Measurements from ENCODE around the gene TSSK6.

The TSSK6 gene

DNA sequence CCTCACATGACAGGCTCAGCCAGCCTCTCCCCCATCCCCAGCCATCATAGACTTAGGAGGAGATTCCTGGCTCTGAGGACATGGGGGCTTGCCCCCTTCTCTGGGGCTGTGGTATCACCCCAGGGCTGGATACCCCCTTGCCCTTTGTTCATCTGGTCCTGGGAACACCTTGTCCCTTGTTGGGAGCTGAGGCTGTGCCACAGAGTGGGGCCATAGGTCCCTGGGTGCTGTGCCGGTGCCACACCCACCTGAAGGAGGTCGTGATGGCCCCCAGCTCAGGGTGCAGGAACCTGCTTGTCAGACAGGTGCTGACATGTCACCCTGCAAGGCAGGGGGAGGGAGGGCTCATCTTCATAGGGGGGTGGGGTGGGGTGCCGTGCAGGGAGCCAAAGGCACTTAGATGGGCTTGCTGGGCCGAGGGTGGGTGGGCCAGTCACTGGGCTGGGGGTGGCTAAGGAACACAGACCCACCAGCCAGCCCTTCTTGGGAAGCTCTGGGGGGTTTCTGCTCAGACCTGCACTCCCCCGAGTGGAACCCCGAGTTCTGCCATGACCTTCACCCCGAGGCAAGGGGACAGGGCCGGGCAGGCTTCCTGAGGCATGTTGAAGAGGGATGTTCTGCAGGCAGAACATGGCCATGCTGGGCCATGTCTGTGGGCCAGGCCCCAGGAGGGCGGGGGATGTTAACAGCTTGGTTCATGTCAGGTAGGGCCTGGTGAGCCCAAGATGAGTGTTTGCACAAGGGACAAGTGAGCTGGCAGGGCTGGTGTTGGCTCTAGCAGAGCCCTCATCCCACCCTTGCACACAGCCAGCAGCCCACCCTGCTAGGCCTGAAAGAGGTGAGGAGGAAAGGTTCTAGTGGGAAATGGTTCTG, 28.0 kb downstream of the TSSK6 start:
- Histone ChIP-seq H3K4me3 (ENCODE audit: insufficient read depth, low read length, poor library complexity, severe bottlenecking) (no peak overlapping the region), H3K9me3 (ENCODE audit: insufficient read depth, low read length) (no peaks in the 10 kb centered on the region), H2AFZ (ENCODE audit: low read depth, low read length, severe bottlenecking) (no peak overlapping the region), H3F3A (ENCODE audit: insufficient read depth) (peaks cover 17% of the 10 kb centered on the region), H4K20me1 (ENCODE audit: low read depth, low read length) (no peaks in the 10 kb centered on the region), H3K36me3 (ENCODE audit: low read length) (no peaks in the 10 kb centered on the region), H3K4me2 (ENCODE audit: low read depth, low read length, poor library complexity, severe bottlenecking) (no peak overlapping the region), H3K27ac (ENCODE audit: low read depth, low read length) (no peak overlapping the region), H3K79me2 (ENCODE audit: insufficient read depth, low read length) (peaks cover 56% of the 10 kb centered on the region), H3K9me2 (replicated peaks; ENCODE audit: insufficient read depth, low read length) (no peaks in the 10 kb centered on the region), H3K27me3 (ENCODE audit: low read length) (no peaks in the 10 kb centered on the region), H3K9ac (ENCODE audit: low read length) (no peak overlapping the region)
- TF ChIP-seq, protein P1, sequence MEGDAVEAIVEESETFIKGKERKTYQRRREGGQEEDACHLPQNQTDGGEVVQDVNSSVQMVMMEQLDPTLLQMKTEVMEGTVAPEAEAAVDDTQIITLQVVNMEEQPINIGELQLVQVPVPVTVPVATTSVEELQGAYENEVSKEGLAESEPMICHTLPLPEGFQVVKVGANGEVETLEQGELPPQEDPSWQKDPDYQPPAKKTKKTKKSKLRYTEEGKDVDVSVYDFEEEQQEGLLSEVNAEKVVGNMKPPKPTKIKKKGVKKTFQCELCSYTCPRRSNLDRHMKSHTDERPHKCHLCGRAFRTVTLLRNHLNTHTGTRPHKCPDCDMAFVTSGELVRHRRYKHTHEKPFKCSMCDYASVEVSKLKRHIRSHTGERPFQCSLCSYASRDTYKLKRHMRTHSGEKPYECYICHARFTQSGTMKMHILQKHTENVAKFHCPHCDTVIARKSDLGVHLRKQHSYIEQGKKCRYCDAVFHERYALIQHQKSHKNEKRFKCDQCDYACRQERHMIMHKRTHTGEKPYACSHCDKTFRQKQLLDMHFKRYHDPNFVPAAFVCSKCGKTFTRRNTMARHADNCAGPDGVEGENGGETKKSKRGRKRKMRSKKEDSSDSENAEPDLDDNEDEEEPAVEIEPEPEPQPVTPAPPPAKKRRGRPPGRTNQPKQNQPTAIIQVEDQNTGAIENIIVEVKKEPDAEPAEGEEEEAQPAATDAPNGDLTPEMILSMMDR (IDR thresholded peaks at IDR 0.05; ENCODE audit: insufficient read depth, low read length, poor library complexity, severe bottlenecking) = no peak
- no peak for TF ChIP-seq EZH2phosphoT487 (conservative IDR thresholded peaks at IDR 0.05; ENCODE audit: low read length)

DNA sequence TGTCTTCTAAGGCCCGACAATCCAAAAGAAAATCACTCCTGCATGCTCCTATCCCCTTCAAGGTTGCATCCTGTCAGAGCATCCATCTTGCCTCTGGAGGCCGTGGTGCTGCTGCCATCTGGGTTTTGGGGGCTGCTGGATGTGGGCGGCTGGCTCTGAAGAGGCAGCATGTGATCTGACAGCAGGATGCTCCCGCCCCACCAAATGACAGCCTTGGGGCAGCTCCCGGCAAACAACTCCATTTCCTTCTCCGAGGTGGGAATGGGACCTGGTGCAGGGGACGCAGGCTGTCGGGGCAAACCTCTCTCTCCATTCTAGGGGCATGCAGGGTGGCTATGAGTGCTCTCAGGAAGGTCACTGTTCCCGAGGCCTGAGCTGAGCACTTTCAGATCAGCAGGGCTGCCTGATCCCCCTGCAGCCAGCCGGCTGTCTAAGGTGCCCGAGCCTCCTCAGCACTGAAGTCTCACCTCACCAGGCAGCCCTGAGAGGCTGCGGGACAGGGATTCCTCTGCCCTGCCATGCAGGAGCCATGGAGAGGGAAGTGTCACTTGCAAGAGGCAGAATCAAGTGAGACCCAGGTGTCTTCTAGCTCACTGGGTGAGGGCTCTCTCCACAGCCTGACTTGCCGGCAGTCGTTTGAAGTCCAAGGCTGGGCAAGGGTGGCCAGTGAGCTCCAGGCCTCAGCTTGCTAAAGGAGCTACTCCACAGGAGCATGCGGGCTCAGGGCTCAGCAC, 28.8 kb downstream of the TSSK6 start:
- no peak overlapping the region for H3K4me2 ChIP-seq (ENCODE audit: low read depth, low read length, poor library complexity, severe bottlenecking)
- H3F3A ChIP-seq (ENCODE audit: insufficient read depth) = peaks cover 17% of the 10 kb centered on the region
- TF ChIP-seq, protein P1 (IDR thresholded peaks at IDR 0.05; ENCODE audit: insufficient read depth, low read length, poor library complexity, severe bottlenecking) = no peak
- TF ChIP-seq EZH2phosphoT487 (conservative IDR thresholded peaks at IDR 0.05; ENCODE audit: low read length) = no peak
- no peaks in the 10 kb centered on the region for H3K9me2 ChIP-seq (replicated peaks; ENCODE audit: insufficient read depth, low read length)
- H3K4me3 ChIP-seq (ENCODE audit: insufficient read depth, low read length, poor library complexity, severe bottlenecking) = no peak overlapping the region
- H3K27ac ChIP-seq (ENCODE audit: low read depth, low read length) = no peak overlapping the region
- no peaks in the 10 kb centered on the region for H3K36me3 ChIP-seq (ENCODE audit: low read length)
- H3K79me2 ChIP-seq (ENCODE audit: insufficient read depth, low read length) = peaks cover 56% of the 10 kb centered on the region
- H3K9ac ChIP-seq (ENCODE audit: low read length) = no peak overlapping the region
- H2AFZ ChIP-seq (ENCODE audit: low read depth, low read length, severe bottlenecking) = no peak overlapping the region
- no peaks in the 10 kb centered on the region; the same call in 1 of the 2 replicates for H4K20me1 ChIP-seq (ENCODE audit: low read depth, low read length)
- H3K27me3 ChIP-seq (ENCODE audit: low read length) = no peaks in the 10 kb centered on the region
- H3K9me3 ChIP-seq (ENCODE audit: insufficient read depth, low read length) = no peaks in the 10 kb centered on the region

DNA sequence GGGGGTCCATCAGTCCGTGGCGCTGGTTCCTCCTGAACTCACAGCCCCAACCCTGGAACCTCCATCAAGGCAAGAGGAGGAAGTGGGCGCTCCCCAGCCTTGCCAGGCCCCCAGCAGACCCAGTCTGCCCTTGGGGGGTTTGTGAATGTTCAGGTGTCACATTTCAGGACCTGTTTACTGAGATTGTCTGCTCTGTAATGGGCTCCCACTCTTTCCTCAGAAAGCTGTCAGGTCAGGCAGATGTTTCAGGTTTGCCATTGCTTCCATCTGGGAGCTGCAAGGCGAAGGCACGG, 29.4 kb downstream of the TSSK6 start:
- H3K9ac ChIP-seq (ENCODE audit: low read length) = no peak overlapping the region
- no peaks in the 10 kb centered on the region; the same call in 1 of the 2 replicates for H4K20me1 ChIP-seq (ENCODE audit: low read depth, low read length)
- H3K9me3 ChIP-seq (ENCODE audit: insufficient read depth, low read length) = no peaks in the 10 kb centered on the region
- no peak overlapping the region for H3K4me2 ChIP-seq (ENCODE audit: low read depth, low read length, poor library complexity, severe bottlenecking)
- no peaks in the 10 kb centered on the region for H3K9me2 ChIP-seq (replicated peaks; ENCODE audit: insufficient read depth, low read length)
- TF ChIP-seq, protein P1 (IDR thresholded peaks at IDR 0.05; ENCODE audit: insufficient read depth, low read length, poor library complexity, severe bottlenecking) = no peak
- TF ChIP-seq EZH2phosphoT487 (conservative IDR thresholded peaks at IDR 0.05; ENCODE audit: low read length) = no peak
- H2AFZ ChIP-seq (ENCODE audit: low read depth, low read length, severe bottlenecking) = no peak overlapping the region
- peaks cover 56% of the 10 kb centered on the region for H3K79me2 ChIP-seq (ENCODE audit: insufficient read depth, low read length)
- no peak overlapping the region for H3K27ac ChIP-seq (ENCODE audit: low read depth, low read length)
- no peaks in the 10 kb centered on the region for H3K27me3 ChIP-seq (ENCODE audit: low read length)
- no peaks in the 10 kb centered on the region for H3K36me3 ChIP-seq (ENCODE audit: low read length)
- peaks cover 17% of the 10 kb centered on the region for H3F3A ChIP-seq (ENCODE audit: insufficient read depth)
- H3K4me3 ChIP-seq (ENCODE audit: insufficient read depth, low read length, poor library complexity, severe bottlenecking) = no peak overlapping the region

All from SU-DHL-6 (cell line).